SU-DHL-6 (cell line): ENCODE results near the gene NIPA2.
"Not testable (repeated sequence)": the region's sequence is repeated elsewhere in the genome, so short reads cannot be mapped to it uniquely, and the experiment has no call there.

Source experiments
- EZH2phosphoT487 ChIP-seq: fragments of 200-600 bp; sonication (generic), shearing (Covaris generic); conservative IDR thresholded peaks from 2 replicates; pipeline ENCODE4 v1.6.1; 2018; ENCODE audit warnings: mild to moderate bottlenecking, antibody characterized with exemption, low read length, moderate library complexity, mixed read lengths
- TF ChIP-seq, protein P1 (sequence below): fragments of 200-600 bp; sonication (generic); IDR thresholded peaks from one replicate; pipeline ENCODE4 v1.5.1; 2017; ENCODE audit warnings: antibody characterized with exemption, mild to moderate bottlenecking, low read length, moderate library complexity; ENCODE audit not compliant: insufficient read depth, poor library complexity, severe bottlenecking

DNA sequence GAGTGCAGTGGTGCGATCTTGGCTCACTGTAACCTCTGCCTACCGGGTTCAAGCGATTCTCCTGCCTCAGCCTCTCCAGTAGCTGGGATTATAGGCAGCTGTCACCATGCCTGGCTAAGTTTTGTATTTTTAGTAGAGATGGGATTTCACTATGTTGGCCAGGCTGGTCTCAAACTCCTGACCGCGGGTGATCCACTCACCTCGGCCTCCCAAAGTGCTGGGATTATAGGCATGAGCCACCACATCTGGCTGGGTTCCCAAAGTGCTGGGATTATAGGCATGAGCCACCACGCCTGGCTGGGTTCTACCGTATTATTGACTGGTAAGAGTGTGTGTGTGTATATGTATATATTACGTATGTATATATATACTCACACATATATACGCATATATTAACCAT lies 35.5 kb upstream of the NIPA2 start:
- TF ChIP-seq, protein P1, sequence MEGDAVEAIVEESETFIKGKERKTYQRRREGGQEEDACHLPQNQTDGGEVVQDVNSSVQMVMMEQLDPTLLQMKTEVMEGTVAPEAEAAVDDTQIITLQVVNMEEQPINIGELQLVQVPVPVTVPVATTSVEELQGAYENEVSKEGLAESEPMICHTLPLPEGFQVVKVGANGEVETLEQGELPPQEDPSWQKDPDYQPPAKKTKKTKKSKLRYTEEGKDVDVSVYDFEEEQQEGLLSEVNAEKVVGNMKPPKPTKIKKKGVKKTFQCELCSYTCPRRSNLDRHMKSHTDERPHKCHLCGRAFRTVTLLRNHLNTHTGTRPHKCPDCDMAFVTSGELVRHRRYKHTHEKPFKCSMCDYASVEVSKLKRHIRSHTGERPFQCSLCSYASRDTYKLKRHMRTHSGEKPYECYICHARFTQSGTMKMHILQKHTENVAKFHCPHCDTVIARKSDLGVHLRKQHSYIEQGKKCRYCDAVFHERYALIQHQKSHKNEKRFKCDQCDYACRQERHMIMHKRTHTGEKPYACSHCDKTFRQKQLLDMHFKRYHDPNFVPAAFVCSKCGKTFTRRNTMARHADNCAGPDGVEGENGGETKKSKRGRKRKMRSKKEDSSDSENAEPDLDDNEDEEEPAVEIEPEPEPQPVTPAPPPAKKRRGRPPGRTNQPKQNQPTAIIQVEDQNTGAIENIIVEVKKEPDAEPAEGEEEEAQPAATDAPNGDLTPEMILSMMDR = not testable (repeated sequence)
- TF ChIP-seq EZH2phosphoT487 = not testable (repeated sequence)
